NCI-H2196 treated with DMSO at 0.1 percent for 48 hours (cell line): ENCODE data around the gene PRKCD.
"Not testable (repeated sequence)": the region's sequence is repeated elsewhere in the genome, so short reads cannot be mapped to it uniquely, and the experiment has no call there.

Experiments used
- DNase-seq: peaks from one replicate; lab custom pipeline; 2025; ENCODE audit not compliant: unreplicated experiment; lab: John Stamatoyannopoulos, UW

The PRKCD gene

GRCh38 chr3:53139906-53140846 lies 20.8 kb upstream of the PRKCD start:
- DNase-seq, result no peak

GRCh38 chr3:53140847-53141845 lies 19.9 kb upstream of the PRKCD start:
- no peak for DNase-seq

GRCh38 chr3:53142986-53143385 lies 18.0 kb upstream of the PRKCD start:
- DNase-seq, result no peak

- DNase-seq, result no peak
These were observed 16.6 kb upstream of the PRKCD start for GRCh38 chr3:53144446-53144845.

- DNase-seq, result no peak
These were observed 15.9 kb upstream of the PRKCD start for GRCh38 chr3:53144862-53145712.

GRCh38 chr3:53145713-53146080 lies 15.3 kb upstream of the PRKCD start:
- no peak for DNase-seq

- DNase-seq, result no peak
These were observed 14.6 kb upstream of the PRKCD start for GRCh38 chr3:53146319-53146891.

GRCh38 chr3:53147151-53147902 lies 13.7 kb upstream of the PRKCD start:
- no peak for DNase-seq

GRCh38 chr3:53147903-53148400 lies 13.1 kb upstream of the PRKCD start:
- DNase-seq, result no peak

- no peak for DNase-seq
These were observed 11.9 kb upstream of the PRKCD start for GRCh38 chr3:53149006-53149690.

GRCh38 chr3:53149699-53150098 lies 11.3 kb upstream of the PRKCD start:
- DNase-seq, result no peak

GRCh38 chr3:53150247-53151085 lies 10.5 kb upstream of the PRKCD start:
- no peak for DNase-seq

GRCh38 chr3:53151086-53151438 lies 9.9 kb upstream of the PRKCD start:
- not testable (repeated sequence) for DNase-seq

GRCh38 chr3:53151465-53151864 lies 9.5 kb upstream of the PRKCD start:
- no peak for DNase-seq

GRCh38 chr3:53151870-53152660 lies 8.9 kb upstream of the PRKCD start:
- no peak for DNase-seq

- no peak for DNase-seq
These were observed 7.7 kb upstream of the PRKCD start for GRCh38 chr3:53153264-53153823.

GRCh38 chr3:53153980-53154379 lies 7.0 kb upstream of the PRKCD start:
- DNase-seq, result no peak
